ENCODE measurements around the gene SSPN. TPM values are rescaled to one million over a fixed set of nuclear protein-coding genes. Genes with fewer than 3 reads are reported as not detected.

The SSPN gene, protein sequence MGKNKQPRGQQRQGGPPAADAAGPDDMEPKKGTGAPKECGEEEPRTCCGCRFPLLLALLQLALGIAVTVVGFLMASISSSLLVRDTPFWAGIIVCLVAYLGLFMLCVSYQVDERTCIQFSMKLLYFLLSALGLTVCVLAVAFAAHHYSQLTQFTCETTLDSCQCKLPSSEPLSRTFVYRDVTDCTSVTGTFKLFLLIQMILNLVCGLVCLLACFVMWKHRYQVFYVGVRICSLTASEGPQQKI
- polyA plus RNA-seq (2011; rRNA removed) (19.9 and 21.6 TPM in 2 replicates), polyA minus RNA-seq (2011; rRNA and poly(A)+ RNA removed) (44.0 and 57.7 TPM in 2 replicates)

DNA sequence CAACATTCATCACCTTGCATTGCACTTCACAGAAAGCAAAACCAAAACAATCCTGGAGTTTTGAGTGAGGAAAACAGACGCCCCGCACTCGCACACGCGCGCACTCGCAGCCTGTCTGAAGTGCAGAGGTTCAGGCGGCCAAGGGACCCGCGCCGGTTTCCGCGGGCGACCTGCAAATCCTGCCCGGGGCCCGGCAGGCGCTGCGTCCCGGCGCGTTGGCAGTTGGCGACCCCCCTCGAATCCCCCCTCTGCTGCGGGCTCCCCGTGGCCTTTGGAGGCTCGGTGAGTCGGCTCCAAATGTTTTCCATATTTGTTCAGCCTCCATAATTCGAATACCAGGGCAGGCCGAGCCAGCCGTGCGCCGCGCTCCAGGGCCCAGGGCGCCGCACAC is at the start of gene SSPN:
TSS of gene SSPN (plus strand) at position 324 of the 391 bp plus-strand sequence. CDS start 100 bp downstream, outside the sequence.
- Histone ChIP-seq H3K4me3 (ENCODE audit: low read depth, low read length) (peak within 1 kb of the TSS; percentile 65), H3K27me3 (ENCODE audit: control insufficient read depth, insufficient read depth, low read length) (no peaks in the 10 kb centered on the region), H3K27ac (ENCODE audit: low read depth, low read length) (peak within 1 kb of the TSS; percentile 55), H3K9me3 (ENCODE audit: control insufficient read depth, insufficient read depth, low read length) (no peaks in the 10 kb centered on the region)
- TF ChIP-seq, protein P1, sequence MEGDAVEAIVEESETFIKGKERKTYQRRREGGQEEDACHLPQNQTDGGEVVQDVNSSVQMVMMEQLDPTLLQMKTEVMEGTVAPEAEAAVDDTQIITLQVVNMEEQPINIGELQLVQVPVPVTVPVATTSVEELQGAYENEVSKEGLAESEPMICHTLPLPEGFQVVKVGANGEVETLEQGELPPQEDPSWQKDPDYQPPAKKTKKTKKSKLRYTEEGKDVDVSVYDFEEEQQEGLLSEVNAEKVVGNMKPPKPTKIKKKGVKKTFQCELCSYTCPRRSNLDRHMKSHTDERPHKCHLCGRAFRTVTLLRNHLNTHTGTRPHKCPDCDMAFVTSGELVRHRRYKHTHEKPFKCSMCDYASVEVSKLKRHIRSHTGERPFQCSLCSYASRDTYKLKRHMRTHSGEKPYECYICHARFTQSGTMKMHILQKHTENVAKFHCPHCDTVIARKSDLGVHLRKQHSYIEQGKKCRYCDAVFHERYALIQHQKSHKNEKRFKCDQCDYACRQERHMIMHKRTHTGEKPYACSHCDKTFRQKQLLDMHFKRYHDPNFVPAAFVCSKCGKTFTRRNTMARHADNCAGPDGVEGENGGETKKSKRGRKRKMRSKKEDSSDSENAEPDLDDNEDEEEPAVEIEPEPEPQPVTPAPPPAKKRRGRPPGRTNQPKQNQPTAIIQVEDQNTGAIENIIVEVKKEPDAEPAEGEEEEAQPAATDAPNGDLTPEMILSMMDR (IDR thresholded peaks at IDR 0.05; ENCODE audit: low read depth, low read length) = no peak
- ChIA-PET CTCF (interaction anchor here (0.7 kb wide), 1 partner anchor 98 kb away, joined by 6 read pairs; no protein-coding TSS in a partner anchor), POLR2A (interaction anchor here (1.3 kb wide), 1 partner anchor 71 kb away, joined by 6 read pairs; the partner anchor contains the start of gene BHLHE41)
- DNase-seq (ENCODE audit: low read depth, low spot score) = no peak

DNA sequence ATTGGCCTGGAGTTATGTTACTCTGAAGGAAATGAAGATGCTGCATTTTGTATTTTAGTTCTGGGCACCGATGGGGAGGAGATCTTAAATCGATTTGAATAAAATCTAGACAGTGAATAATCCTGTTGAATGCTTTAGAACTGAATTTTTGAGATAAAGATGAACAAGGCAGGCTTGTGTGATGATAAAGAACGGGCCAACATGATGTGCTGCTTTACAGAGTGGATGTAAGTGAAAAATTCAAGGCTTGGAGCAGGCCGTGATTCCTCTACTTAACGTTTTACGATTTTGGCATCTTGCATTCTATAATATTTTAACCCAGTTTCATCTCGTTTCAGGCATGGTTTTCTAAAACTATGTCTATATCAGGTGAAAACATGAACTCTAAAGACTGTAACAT is 47.1 kb upstream of the SSPN start:
- ChIA-PET CTCF (no interaction called here), POLR2A (no interaction called here)
- H3K9me3 ChIP-seq (ENCODE audit: control insufficient read depth, insufficient read depth, low read length) = no peaks in the 10 kb centered on the region
- no peak overlapping the region for H3K27ac ChIP-seq (ENCODE audit: low read depth, low read length)
- TF ChIP-seq, protein P1 (IDR thresholded peaks at IDR 0.05; ENCODE audit: low read depth, low read length) = no peak
- no peaks in the 10 kb centered on the region for H3K27me3 ChIP-seq (ENCODE audit: control insufficient read depth, insufficient read depth, low read length)
- H3K4me3 ChIP-seq (ENCODE audit: low read depth, low read length) = no peak overlapping the region
- no peak for DNase-seq (ENCODE audit: low read depth, low spot score)

DNA sequence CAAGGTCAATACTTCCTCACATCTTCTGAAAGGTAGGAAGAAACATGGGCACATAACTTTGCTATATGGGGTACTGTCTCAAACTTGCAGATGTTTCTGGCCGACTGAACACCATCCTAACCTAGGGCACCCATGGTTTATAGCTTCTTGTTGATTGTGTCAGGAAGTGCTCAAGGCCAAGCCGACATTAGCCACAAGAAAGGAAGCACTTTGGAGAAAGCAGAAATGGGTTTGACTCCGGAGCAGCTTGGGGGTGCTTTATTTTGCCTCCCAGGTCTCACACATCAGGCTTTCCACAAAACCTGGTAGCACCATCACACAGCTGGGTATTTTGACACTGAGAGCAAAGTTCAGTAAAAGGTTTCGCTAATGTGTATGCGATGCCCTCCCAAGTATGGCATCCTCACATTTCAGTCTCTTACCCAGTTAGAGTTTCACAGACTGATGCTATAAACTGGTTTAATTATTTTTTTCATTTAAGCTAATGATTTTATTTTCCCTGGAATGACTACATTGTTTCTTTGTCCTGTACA is 45.3 kb upstream of the SSPN start:
- CTCF ChIA-PET = interaction anchor here (1.4 to 1.5 kb wide), 2 partner anchors 28 to 31 kb away, joined by 3 to 5 read pairs; no protein-coding TSS in a partner anchor
- TF ChIP-seq, protein P1 (IDR thresholded peaks at IDR 0.05; ENCODE audit: low read depth, low read length) = no peak
- no peak overlapping the region for H3K27ac ChIP-seq (ENCODE audit: low read depth, low read length)

DNA sequence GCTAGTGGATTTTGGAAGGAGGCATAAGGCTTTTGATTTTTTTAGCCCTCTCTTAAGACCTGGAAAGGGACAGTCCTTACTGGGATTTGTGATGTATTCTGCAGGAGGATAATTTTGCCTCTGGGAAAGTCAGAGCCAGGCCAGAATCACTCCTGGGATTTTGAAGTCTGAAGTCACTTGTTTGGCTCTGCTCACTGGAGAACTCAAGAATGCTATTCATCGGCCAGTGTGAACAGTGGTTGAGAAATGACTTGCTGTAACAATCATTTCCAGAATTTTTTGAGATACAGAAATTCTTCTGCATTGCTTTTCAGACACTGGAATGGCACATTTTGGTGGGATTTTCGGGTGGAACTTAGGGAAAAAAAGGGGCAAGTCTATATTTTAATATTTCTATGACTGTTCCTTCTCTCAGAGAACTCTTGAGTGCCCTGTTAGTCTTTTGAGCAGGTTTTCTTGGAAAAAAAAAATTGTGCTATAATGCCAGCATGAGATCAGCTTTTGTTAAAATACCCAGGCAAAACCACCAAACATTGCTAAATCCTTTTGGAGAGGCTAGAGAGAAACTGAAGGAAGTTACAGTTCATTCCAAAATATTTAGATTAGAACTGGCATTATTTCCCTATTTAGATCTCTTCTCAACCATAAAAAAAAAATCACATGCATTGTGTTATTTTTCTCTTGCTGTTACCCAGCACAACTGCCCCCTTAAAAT is 44.5 kb upstream of the SSPN start:
- peak; percentile 45 for DNase-seq (ENCODE audit: low read depth, low spot score)
- H3K9me3 ChIP-seq (ENCODE audit: control insufficient read depth, insufficient read depth, low read length) = no peaks in the 10 kb centered on the region
- ChIA-PET CTCF (interaction anchor here (1.4 kb wide), 1 partner anchor 32 kb away, joined by 5 read pairs; no protein-coding TSS in a partner anchor), POLR2A (no interaction called here)
- no peaks in the 10 kb centered on the region for H3K27me3 ChIP-seq (ENCODE audit: control insufficient read depth, insufficient read depth, low read length)
- peak overlapping the region; percentile 62 for H3K27ac ChIP-seq (ENCODE audit: low read depth, low read length)
- TF ChIP-seq, protein P1 (IDR thresholded peaks at IDR 0.05; ENCODE audit: low read depth, low read length) = no peak
- H3K4me3 ChIP-seq (ENCODE audit: low read depth, low read length) = no peak overlapping the region

More for the DNA sequence above, 45.3 kb upstream of the SSPN start:
- POLR2A ChIA-PET = no interaction called here
- H3K27me3 ChIP-seq (ENCODE audit: control insufficient read depth, insufficient read depth, low read length) = no peaks in the 10 kb centered on the region
- DNase-seq (ENCODE audit: low read depth, low spot score) = no peak
- no peaks in the 10 kb centered on the region for H3K9me3 ChIP-seq (ENCODE audit: control insufficient read depth, insufficient read depth, low read length)
- no peak overlapping the region for H3K4me3 ChIP-seq (ENCODE audit: low read depth, low read length)
